ENCODE results near the gene PNLDC1.

- no peak for TF ChIP-seq CTCF (IDR thresholded peaks at IDR 0.05; ENCODE audit: poor library complexity, severe bottlenecking)
- no peak for TF ChIP-seq POLR2AphosphoS5 (IDR thresholded peaks at IDR 0.05)
- no peak for TF ChIP-seq EP300 (conservative IDR thresholded peaks at IDR 0.05; ENCODE audit: poor library complexity, severe bottlenecking)
- no peak for TF ChIP-seq REST (IDR thresholded peaks at IDR 0.05; ENCODE audit: borderline replicate concordance)
- no peak for TF ChIP-seq TAF1 (IDR thresholded peaks at IDR 0.05; ENCODE audit: low read depth)
- no peak for TF ChIP-seq EZH2 (IDR thresholded peaks at IDR 0.05; ENCODE audit: borderline replicate concordance, insufficient read depth, low read length, poor library complexity, severe bottlenecking)
- TF ChIP-seq SMC3 (conservative IDR thresholded peaks at IDR 0.05; ENCODE audit: poor library complexity): no peak
- TF ChIP-seq RAD21 (conservative IDR thresholded peaks at IDR 0.05): no peak
- TF ChIP-seq MXI1 (conservative IDR thresholded peaks at IDR 0.05; ENCODE audit: poor library complexity, severe bottlenecking): no peak
Measured at GRCh38 chr6:159797554-159797953, 2.5 kb upstream of the PNLDC1 start.

Measured in neural cell (in vitro differentiated cells).